MCF 10A (cell line): ENCODE measurements around the gene EPHB1. TPM values are rescaled to one million over a fixed set of nuclear protein-coding genes. Genes with fewer than 3 reads are reported as not detected.
"Not testable (repeated sequence)": the region's sequence is repeated elsewhere in the genome, so short reads cannot be mapped to it uniquely, and the experiment has no call there.

Experiments
- BruUV-seq: library from RNA; stranded (reverse); fragments of 400-500 nt; replicated peaks from 2 replicates; lab custom pipeline; 2021; lab: Mats Ljungman, UMichigan
- CTCF ChIA-PET: fragments of 300-600 bp; sonication (Branson Sonifier 250); formaldehyde crosslinking; extraction: SDS; loops from one replicate; lab custom pipeline; 2021; ENCODE audit warnings: antibody characterized with exemption, inconsistent platforms; lab: Yijun Ruan, JAX
- POLR2A ChIA-PET: fragments of 300-600, 350-650 bp; sonication (Branson Sonifier 250); formaldehyde crosslinking; extraction: SDS; loops from one replicate; lab custom pipeline; 2020; ENCODE audit warnings: antibody characterized with exemption, inconsistent platforms; lab: Yijun Ruan, JAX
- DNase-seq: peaks from one replicate; pipeline ENCODE4 v3.0.0-alpha.2; 2018; ENCODE audit not compliant: unreplicated experiment
- H3K27ac Mint-ChIP-seq: one replicate; pipeline ENCODE4 v1.8.0; 2022; ENCODE audit warnings: mild to moderate bottlenecking, low read depth, mixed read lengths; ENCODE audit not compliant: unreplicated experiment
- H3K27me3 Mint-ChIP-seq: one replicate; pipeline ENCODE4 v1.8.0; 2022; ENCODE audit warnings: mixed read lengths; ENCODE audit not compliant: insufficient read depth, unreplicated experiment
- H3K36me3 Mint-ChIP-seq: one replicate; pipeline ENCODE4 v1.8.0; 2022; ENCODE audit warnings: mild to moderate bottlenecking, moderate library complexity, mixed read lengths; ENCODE audit not compliant: insufficient read depth, unreplicated experiment
- H3K4me1 Mint-ChIP-seq: one replicate; pipeline ENCODE4 v1.8.0; 2022; ENCODE audit warnings: mixed read lengths; ENCODE audit not compliant: insufficient read depth, unreplicated experiment
- H3K4me3 Mint-ChIP-seq: one replicate; pipeline ENCODE4 v1.8.0; 2022; ENCODE audit warnings: mild to moderate bottlenecking, moderate library complexity, mixed read lengths; ENCODE audit not compliant: unreplicated experiment
- H3K9me3 Mint-ChIP-seq: one replicate; pipeline ENCODE4 v1.8.0; 2022; ENCODE audit warnings: mixed read lengths; ENCODE audit not compliant: unreplicated experiment
- intact Hi-C: fragments of 100-400 bp; cut with micrococcal nuclease; formaldehyde crosslinking; loops from 2 replicates; pipeline ENCODE4 v1.14.1; 2022
- total RNA-seq: library from RNA; stranded (reverse); gene quantifications from 2 replicates; pipeline ENCODE4 v1.2.3, GENCODE V29; 2022
- TF ChIP-seq, protein P1 (sequence below): fragments of 200-600 bp; IDR thresholded peaks from one replicate; pipeline ENCODE4 v1.8.0; 2022; ENCODE audit warnings: antibody characterized with exemption, mild to moderate bottlenecking; ENCODE audit not compliant: unreplicated experiment

The EPHB1 gene
- total RNA-seq, 1 experiment from 2014 or later = not detected

DNA sequence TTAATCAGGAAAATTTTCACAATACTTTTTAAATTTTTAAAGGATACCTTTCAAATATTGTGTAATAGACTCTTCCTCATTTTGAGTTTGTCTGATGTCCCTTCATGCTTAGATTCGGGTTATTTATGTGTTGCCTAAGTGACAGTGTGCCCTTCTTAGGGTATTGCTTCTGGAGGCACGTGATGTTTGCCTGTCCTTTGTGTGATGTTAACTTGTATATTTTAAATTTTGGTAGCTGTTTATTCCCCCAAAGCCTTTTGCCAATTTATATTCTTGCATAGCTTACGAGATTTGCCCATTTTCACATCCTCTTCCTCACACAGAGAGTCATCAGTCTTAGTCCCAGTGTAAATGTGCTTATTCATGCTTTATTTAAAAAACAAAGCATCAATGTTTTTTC is 433.1 kb downstream of the EPHB1 start:
- ChIA-PET POLR2A (no interaction called here), CTCF (no interaction called here)
- DNase-seq = no peak
- TF ChIP-seq, protein P1, sequence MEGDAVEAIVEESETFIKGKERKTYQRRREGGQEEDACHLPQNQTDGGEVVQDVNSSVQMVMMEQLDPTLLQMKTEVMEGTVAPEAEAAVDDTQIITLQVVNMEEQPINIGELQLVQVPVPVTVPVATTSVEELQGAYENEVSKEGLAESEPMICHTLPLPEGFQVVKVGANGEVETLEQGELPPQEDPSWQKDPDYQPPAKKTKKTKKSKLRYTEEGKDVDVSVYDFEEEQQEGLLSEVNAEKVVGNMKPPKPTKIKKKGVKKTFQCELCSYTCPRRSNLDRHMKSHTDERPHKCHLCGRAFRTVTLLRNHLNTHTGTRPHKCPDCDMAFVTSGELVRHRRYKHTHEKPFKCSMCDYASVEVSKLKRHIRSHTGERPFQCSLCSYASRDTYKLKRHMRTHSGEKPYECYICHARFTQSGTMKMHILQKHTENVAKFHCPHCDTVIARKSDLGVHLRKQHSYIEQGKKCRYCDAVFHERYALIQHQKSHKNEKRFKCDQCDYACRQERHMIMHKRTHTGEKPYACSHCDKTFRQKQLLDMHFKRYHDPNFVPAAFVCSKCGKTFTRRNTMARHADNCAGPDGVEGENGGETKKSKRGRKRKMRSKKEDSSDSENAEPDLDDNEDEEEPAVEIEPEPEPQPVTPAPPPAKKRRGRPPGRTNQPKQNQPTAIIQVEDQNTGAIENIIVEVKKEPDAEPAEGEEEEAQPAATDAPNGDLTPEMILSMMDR = no peak
- Mint-ChIP-seq H3K4me3 (no peak overlapping the region), H3K9me3 (peaks cover 62% of the 10 kb centered on the region), H3K27ac (no peak overlapping the region), H3K4me1 (no peaks in the 10 kb centered on the region), H3K36me3 (no peaks in the 10 kb centered on the region), H3K27me3 (no peaks in the 10 kb centered on the region)
- intact Hi-C loops = no loop called here
- BruUV-seq = no TSS peak

GRCh38 chr3:135229018-135229495 is 434.0 kb downstream of the EPHB1 start:
- intact Hi-C loops = no loop called here
- no TSS peak for BruUV-seq
- CTCF ChIA-PET = interaction anchor here (0.6 kb wide), 1 partner anchor 695 kb away, joined by 3 read pairs; no protein-coding TSS in a partner anchor
- Mint-ChIP-seq H3K36me3 (no peaks in the 10 kb centered on the region), H3K9me3 (peaks cover 65% of the 10 kb centered on the region), H3K27me3 (no peaks in the 10 kb centered on the region), H3K4me3 (no peak overlapping the region), H3K27ac (no peak overlapping the region), H3K4me1 (no peaks in the 10 kb centered on the region)
- TF ChIP-seq, protein P1 = no peak
- POLR2A ChIA-PET = no interaction called here
- DNase-seq = no peak

GRCh38 chr3:135231737-135232136 is 436.7 kb downstream of the EPHB1 start:
- intact Hi-C loops = no loop called here
- no peaks in the 10 kb centered on the region for H3K27me3 Mint-ChIP-seq
- H3K9me3 Mint-ChIP-seq = peaks cover 48% of the 10 kb centered on the region
- no TSS peak for BruUV-seq
- H3K27ac Mint-ChIP-seq = no peak overlapping the region
- CTCF ChIA-PET = interaction anchor here (0.6 to 1.7 kb wide), 3 partner anchors 12 to 635 kb away, joined by 3 read pairs; no protein-coding TSS in a partner anchor
- no peak overlapping the region for H3K4me3 Mint-ChIP-seq
- H3K36me3 Mint-ChIP-seq = no peaks in the 10 kb centered on the region
- no peaks in the 10 kb centered on the region for H3K4me1 Mint-ChIP-seq
- DNase-seq = no peak
- POLR2A ChIA-PET = no interaction called here
- TF ChIP-seq, protein P1 = no peak

GRCh38 chr3:135232226-135232625 is 437.2 kb downstream of the EPHB1 start:
- Mint-ChIP-seq H3K4me1 (no peaks in the 10 kb centered on the region), H3K4me3 (no peak overlapping the region), H3K9me3 (peaks cover 46% of the 10 kb centered on the region), H3K27ac (no peak overlapping the region), H3K27me3 (no peaks in the 10 kb centered on the region), H3K36me3 (no peaks in the 10 kb centered on the region)
- no TSS peak for BruUV-seq
- no peak for DNase-seq
- ChIA-PET POLR2A (no interaction called here), CTCF (interaction anchor here (0.8 kb wide), 1 partner anchor 272 kb away, joined by 3 read pairs; no protein-coding TSS in a partner anchor)
- intact Hi-C loops = no loop called here
- TF ChIP-seq, protein P1 = no peak

- H3K36me3 Mint-ChIP-seq, POLR2A ChIA-PET, BruUV-seq, H3K27ac Mint-ChIP-seq, DNase-seq, H3K27me3 Mint-ChIP-seq, H3K4me3 Mint-ChIP-seq, intact Hi-C loops, H3K4me1 Mint-ChIP-seq, CTCF ChIA-PET: not testable (repeated sequence)
- H3K9me3 Mint-ChIP-seq = peaks cover 52% of the 10 kb centered on the region
Observed at GRCh38 chr3:135233476-135233875, 438.4 kb downstream of the EPHB1 start.
